Adrenal gland (tissue), 5 donors: ENCODE results near the gene TRIM47.

ENCODE experiments used
- CTCF ChIP-seq, 6 experiments: fragments of 450-650 bp in 4 of 6; fragments of 200-600 bp in 2 of 6; sonication (generic) in 1 of 6; IDR thresholded peaks; 1 replicate in 5 of 6; 2 replicates in 1 of 6; pipeline versions ENCODE4 v1.5.1 to v1.8.0; 2016 to 2021; ENCODE audit warnings: antibody characterized with exemption in 6 of 6, mild to moderate bottlenecking in 2 of 6, moderate library complexity in 1 of 6
- POLR2A ChIP-seq, 2 donors: fragments of 450-650 bp; IDR thresholded peaks; one replicate each; pipeline ENCODE4 v1.6.1; 2017; ENCODE audit warnings: antibody characterized with exemption in 2 of 2, mild to moderate bottlenecking in 2 of 2, moderate library complexity in 1 of 2
- donor health status: DM: no; HTN: no; CAD: no.

GRCh38 chr17:75915268-75915667, 36.9 kb upstream of the TRIM47 start:
- TF ChIP-seq POLR2A (IDR thresholded peaks at IDR 0.05) = no peak
- no peak for TF ChIP-seq CTCF (IDR thresholded peaks at IDR 0.05)
